NCI-H748 (cell line): ENCODE measurements around the gene CACNA1I.

Experiments used
- DNase-seq: peaks from one replicate; lab custom pipeline; 2025; ENCODE audit not compliant: unreplicated experiment; lab: John Stamatoyannopoulos, UW

The CACNA1I gene

GRCh38 chr22:39621826-39622225 is 51.3 kb downstream of the CACNA1I start:
- no peak for DNase-seq

GRCh38 chr22:39622881-39623367 is 52.4 kb downstream of the CACNA1I start:
- peak; percentile 13 for DNase-seq

- no peak for DNase-seq
Observed at GRCh38 chr22:39623603-39624500, 53.3 kb downstream of the CACNA1I start.

DNA sequence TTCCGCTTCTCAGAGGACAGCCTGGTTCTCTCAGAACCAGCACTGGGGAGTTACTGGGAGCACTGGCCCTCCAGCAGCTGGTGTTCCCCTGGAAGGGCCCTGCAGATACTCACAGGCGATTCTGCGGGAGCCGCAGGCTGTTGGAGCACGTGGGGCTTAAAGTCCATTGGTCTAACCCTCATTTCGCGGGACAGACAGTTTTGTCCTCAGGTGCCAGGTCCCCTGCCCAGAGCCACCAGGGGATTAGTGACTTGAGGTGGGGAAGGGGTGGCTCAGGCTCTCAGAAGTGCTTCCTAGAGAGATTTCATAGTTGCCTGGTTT is 53.9 kb downstream of the CACNA1I start:
- no peak for DNase-seq

DNA sequence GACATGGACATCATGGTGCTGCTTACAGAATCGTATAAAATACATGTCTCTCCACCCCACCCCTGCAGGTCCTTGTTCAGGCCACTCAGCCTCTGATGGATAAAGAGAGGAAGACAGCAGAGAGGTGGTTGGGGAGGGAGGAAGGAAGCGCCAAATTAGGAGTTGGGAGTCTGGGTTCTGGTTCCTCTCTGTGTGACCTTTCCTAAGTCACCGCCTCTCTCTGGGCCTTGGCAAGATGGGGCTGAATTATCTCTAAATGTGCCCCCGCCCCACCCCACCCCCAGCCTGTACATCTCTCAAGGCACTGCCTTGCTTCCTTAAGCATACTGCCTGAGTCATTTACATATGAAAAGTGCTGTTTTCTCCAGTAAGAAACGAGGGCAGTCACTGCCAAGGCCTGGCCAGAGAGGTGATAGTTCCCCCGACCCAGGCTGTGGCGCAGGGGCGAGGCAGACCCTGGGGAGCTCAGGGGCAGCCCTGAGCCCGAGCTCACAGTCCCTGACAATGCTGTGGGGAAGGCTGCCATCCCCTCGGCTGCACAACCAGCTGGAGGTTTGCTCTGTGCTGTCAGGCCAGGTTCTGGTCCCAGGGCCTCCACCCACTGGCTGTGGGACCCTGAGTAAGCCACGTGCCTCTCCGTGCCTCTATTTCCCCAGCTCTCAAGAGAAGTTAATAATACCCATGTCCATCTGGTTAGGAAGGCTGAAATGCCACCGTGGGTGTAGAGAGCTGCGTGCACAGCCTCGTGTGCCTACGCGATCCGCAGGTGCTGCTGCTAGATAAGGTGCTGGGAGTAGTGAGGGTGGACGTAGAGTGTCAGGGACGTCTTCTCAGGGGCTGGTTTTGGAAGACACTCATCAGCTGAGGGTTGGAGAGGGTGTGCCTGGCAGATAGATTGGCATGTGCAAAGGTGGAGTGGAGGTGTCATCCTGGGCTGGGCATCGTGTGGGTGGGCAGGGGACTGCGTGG is 55.3 kb downstream of the CACNA1I start:
- no peak for DNase-seq

DNA sequence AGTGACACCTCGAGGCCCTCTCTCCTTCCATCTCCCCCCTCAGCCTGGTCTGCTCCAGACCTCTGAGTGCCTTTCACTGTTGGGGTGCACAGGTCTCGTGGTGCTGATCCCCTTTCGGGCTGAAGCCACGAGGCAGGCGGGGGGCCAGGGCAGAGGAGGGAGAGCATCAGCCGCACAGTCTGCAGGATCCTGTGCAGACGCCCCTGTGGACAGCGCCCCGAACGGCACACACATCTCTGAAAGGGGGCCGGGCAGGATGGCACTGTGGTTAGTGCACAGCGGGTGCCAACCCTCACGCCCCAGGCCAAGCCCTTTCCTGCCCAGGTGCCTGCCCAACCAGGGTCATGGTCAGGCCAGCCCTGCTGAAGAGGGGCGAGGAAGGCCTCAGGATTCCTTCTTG is 56.7 kb downstream of the CACNA1I start:
- DNase-seq = no peak

GRCh38 chr22:39627865-39628562 is 57.5 kb downstream of the CACNA1I start:
- no peak for DNase-seq

- no peak for DNase-seq
Observed at GRCh38 chr22:39628563-39629080, 58.1 kb downstream of the CACNA1I start.

DNA sequence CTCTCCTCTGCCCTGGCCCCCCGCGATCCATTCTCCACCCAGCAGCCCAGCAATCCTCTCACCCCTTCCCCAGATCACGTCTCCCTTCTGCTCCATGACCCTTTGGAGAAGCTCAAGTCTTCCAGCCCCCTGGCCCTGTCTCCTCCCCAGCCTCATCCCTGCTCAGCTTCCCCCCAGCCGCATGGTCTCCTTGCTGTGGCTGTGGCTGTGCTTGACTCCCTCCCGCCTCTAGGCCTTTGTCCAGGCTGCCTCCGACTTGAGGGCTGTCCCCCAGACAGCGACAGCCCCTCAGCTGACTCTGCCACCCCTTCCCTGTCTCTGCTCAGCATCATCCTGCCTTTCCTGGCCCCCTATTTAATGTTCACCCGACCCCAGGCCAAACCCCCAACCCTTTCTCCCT is 59.3 kb downstream of the CACNA1I start:
- DNase-seq = no peak

GRCh38 chr22:39630721-39631120 is 60.2 kb downstream of the CACNA1I start:
- no peak for DNase-seq

DNA sequence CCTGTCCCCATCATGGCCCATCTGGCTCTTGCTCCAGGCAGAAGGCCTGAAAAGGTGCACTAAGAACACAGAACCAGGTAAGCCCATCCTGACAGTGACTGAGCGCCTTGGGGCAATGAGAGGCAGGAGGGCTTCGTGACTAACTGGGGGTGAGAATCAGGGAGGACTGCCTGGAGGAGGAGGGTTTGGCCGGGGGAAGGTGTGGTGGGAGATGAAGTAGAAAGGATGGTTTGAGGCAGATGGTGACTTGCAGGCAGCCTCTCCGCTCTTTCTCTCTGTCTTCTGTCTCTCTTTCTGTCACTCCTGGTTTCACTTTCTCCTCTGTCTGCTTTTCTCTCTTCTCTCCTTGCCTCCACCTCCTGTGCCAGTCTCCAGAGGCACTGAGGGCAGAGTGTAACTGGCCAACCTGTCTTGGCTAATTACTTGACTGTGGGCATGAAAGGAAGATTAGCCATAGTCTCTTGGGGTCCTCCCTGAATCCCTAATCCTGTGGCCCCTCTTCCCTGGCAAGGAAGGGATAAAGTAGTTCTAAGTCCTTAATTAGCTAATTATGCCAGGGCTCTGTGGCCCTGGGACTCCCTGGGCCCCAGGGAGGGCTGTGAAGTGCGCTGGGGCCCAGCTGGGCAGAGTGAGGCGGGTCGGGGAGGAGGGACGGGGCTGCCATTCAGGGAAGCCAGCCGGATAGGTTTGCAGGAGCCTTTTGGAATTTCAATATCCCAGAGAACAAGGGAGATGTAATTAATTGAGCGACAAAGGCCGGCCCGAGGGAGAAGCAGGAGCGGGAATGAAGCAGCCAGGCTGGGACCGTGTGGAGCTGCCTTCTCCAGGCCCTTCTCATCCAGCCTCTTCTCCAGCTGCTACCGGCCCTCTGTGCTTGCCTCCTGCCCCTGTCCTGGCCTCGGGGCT is 61.1 kb downstream of the CACNA1I start:
- no peak for DNase-seq

DNA sequence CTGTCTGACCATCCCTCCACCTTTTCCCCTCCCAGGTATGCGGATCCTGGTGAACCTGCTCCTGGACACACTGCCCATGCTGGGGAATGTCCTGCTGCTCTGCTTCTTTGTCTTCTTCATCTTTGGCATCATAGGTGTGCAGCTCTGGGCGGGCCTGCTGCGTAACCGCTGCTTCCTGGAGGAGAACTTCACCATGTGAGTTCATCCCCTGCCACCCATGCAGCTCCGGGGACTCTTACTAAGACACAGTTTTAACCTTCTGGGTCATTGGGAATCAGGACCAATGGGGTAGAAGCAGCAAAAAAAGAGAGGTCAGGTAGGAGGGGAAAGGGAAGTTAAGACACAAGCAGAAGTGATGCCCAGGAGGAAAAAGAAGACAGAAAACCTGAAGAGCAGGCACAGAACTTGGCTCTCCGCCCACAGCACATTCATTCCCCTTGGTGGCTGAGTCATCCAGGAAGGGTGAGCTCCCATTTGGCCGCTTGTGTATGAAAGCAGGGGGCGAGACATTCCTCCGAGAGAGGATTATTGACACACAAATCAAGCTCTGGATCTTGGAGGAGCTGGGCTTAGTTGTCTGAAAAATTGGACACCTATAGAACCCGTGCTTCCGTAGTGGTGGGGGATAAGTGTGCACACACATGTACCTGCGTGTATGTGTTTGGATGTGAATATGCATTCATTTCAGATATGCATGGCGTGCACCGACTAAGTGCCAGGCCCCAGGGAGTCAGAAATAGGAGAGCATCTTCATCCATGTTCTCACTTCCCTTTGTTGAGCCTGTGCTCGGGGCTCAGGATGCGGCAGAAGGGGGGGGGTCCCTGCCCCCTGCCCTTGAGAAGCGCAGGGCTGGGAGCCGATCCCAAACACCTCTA is 64.2 kb downstream of the CACNA1I start:
- DNase-seq = no peak

DNA sequence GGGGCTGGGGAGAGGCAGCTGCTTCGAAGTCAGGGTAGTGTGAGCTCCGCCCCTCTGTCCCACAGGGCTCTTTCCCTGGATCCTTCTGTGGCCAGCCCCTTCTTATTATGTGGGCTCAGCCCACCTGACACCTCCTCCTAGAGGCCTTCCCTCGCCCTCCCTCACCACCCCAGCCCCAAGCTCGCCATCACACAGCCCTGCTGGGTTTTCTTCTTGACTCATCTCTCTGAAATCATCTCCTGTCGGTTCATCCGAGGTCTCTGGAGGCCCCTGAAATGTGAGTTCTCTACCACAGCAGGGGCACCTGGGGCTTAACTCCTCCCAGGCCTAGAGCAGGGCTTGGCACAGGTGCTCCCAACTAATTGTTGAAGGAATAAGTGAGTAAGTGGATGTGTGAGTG is 65.2 kb downstream of the CACNA1I start:
- no peak for DNase-seq

GRCh38 chr22:39638958-39639357 is 68.4 kb downstream of the CACNA1I start:
- no peak for DNase-seq

DNA sequence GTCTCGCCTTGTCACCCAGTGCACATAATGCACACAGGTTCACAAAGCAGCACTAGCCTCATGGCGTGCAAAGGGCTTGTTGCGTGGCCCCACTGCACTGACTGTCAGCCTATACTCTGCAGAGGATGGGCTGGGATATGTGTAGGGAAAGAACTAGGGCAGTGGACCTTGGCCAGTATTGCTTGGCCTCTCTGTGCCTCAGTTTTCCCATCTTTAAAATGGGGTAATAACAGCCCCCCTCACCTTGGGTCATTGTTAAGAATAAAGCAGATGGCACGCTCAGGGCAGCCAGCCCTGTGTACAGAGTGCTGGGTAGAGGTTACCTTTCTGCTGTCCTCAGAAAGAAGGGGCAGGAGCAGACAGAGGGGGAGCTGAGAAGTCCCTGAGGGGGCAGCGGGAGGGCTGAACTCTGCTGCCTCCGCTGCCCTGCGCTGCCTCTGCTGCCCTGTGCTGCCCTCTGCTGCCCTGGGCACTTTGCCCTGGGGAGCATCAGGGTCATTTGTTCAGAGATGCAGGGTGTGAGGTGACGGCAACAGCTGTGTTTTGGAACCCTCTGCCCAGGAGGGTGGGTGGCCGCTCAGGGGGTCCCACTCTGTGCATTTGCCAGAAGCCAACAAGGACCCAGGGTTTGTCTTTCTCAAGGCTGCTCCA is 71.2 kb downstream of the CACNA1I start:
- no peak for DNase-seq

DNA sequence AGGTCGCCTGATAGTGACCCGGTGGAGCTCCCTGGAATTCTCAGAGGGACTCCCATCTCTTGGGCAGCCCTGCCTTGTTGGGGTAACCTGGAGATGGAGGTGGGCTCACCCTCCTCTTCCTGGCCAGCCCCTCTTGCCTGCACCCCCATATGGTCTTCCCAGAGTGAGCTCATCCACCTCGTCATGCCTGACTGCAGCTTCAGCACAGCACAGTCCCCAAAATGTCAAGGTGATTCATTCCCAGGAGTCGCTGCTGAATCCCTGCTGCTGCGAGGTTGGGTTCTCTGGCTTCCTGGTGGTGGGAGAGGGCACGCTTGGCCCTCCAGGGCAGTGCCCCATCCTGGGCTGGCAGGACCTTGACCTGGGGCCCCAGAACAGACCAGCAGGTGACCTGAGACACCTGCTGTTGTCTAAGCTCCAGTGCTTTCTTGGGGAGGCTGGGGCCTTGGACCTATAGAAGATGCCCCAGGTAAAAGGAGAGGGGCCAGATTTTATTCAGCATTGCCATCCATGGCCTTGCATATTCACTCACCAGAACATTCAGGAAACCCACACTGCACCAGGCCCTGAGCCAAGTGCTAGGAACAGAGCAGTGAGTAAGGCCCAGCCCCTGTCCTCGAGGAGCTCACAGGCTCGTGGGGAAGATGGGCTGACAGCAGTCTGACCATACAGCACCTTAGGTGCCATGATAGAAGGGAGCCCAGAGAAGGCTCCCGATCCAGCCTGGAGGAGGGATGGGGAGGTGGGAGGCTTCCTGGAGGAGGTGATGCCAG is 72.9 kb downstream of the CACNA1I start:
- no peak for DNase-seq

DNA sequence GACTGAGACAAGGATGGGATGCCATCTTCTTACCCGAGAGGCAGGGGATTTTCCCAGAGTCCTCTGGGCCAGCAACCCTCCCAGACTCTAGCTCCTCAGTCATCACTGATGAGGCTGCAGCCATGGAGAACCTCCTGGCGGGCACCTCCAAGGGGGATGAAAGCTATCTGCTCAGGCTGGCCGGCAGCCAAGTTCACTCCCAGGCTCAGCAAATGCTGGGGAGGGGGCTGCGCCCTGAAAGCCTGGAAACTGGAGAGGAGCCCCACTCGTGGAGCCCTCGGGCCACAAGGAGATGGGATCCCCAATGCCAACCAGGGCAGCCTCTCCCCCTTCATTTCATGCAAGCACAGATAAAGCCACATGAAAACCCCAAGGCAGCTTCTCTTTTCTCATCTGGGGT is 75.0 kb downstream of the CACNA1I start:
- no peak for DNase-seq
